Fibroblast of lung (primary cell): Measurements from ENCODE around the gene ALG12. TPM values are rescaled to one million over a fixed set of nuclear protein-coding genes. Genes with fewer than 3 reads are reported as not detected.

ENCODE experiments used
- DNase-seq, 2 donors: peaks; one replicate each; pipeline versions ENCODE4 v3.0.0 to v3.0.0-alpha.2; 2010; ENCODE audit warnings: low read depth in 2 of 2
- H2AFZ ChIP-seq: 2 replicates; pipeline ENCODE4 v1.5.1; 2012; ENCODE audit warnings: low read length, control low read depth, inconsistent platforms
- H3K27ac ChIP-seq: 2 replicates; pipeline ENCODE4 v1.5.1; 2011; ENCODE audit warnings: low read length, control low read depth; ENCODE audit not compliant: insufficient read depth
- H3K27me3 ChIP-seq: 2 replicates; pipeline ENCODE4 v1.5.1; 2011; ENCODE audit warnings: mild to moderate bottlenecking, low read length; ENCODE audit not compliant: control insufficient read depth, insufficient read depth
- H3K36me3 ChIP-seq: 2 replicates; pipeline ENCODE4 v1.5.1; 2011; ENCODE audit warnings: low read length; ENCODE audit not compliant: control insufficient read depth, insufficient read depth
- H3K4me1 ChIP-seq: 2 replicates; pipeline ENCODE4 v1.5.1; 2011; ENCODE audit warnings: low read length; ENCODE audit not compliant: control insufficient read depth, insufficient read depth; ENCODE audit errors: extremely low read depth
- H3K4me2 ChIP-seq: 2 replicates; pipeline ENCODE4 v1.5.1; 2011; ENCODE audit warnings: low read length, control low read depth; ENCODE audit not compliant: insufficient read depth; ENCODE audit errors: extremely low read depth
- H3K4me3 ChIP-seq, 4 experiments: fragments of 200-600 bp in 1 of 4; sonication (generic) in 1 of 4; replicated peaks in 1 of 4; 2 replicates each; pipeline ENCODE4 v1.5.1; 2011 to 2016; ENCODE audit warnings: low read length in 4 of 4, low read depth in 3 of 4, mild to moderate bottlenecking in 3 of 4, control low read depth in 2 of 4, inconsistent platforms in 1 of 4, mixed read lengths in 1 of 4; ENCODE audit not compliant: insufficient read depth in 1 of 4; ENCODE audit errors: control extremely low read depth in 1 of 4
- H3K79me2 ChIP-seq: 2 replicates; pipeline ENCODE4 v1.5.1; 2012; ENCODE audit warnings: mild to moderate bottlenecking, low read length, inconsistent platforms; ENCODE audit not compliant: control insufficient read depth, insufficient read depth
- H3K9ac ChIP-seq: 2 replicates; pipeline ENCODE4 v1.5.1; 2011; ENCODE audit warnings: mild to moderate bottlenecking, low read length, control low read depth; ENCODE audit not compliant: insufficient read depth
- H3K9me3 ChIP-seq: 2 replicates; pipeline ENCODE4 v1.5.1; 2012; ENCODE audit warnings: low read depth, low read length; ENCODE audit not compliant: control insufficient read depth, insufficient read depth
- H4K20me1 ChIP-seq: 2 replicates; pipeline ENCODE4 v1.5.1; 2011; ENCODE audit warnings: low read length; ENCODE audit not compliant: control insufficient read depth, insufficient read depth; ENCODE audit errors: extremely low read depth
- EZH2 ChIP-seq: IDR thresholded peaks from 2 replicates; pipeline ENCODE4 v1.5.1; 2012; ENCODE audit warnings: low read length, control low read depth, mild to moderate bottlenecking; ENCODE audit errors: missing control alignments
- polyA plus RNA-seq, 2 donors: library from polyadenylated mRNA; depleted of rRNA in 1 of 2; stranded (reverse) in 1 of 2; unstranded in 1 of 2; fragments of >200 nt; gene quantifications; 2 replicates each; pipeline ENCODE4 v1.2.1, GENCODE V29; 2011 to 2012; ENCODE audit warnings: missing spikeins in 1 of 2
- total RNA-seq: library from RNA; depleted of rRNA; stranded (reverse); fragments of >200 nt; gene quantifications from 2 replicates; pipeline ENCODE4 v1.2.1, GENCODE V29; 2014
- TF ChIP-seq, protein P1 (sequence below), 2 donors: IDR thresholded peaks in 1 of 2; conservative IDR thresholded peaks in 1 of 2; 1 replicate in 1 of 2; 2 replicates in 1 of 2; pipeline ENCODE4 v1.5.1; 2011 to 2012; ENCODE audit warnings: low read length in 2 of 2, control low read depth in 1 of 2, inconsistent platforms in 1 of 2, low read depth in 1 of 2, mild to moderate bottlenecking in 1 of 2

Gene ALG12
- total and polyA plus RNA-seq, 2 donors (not counting 1 experiment from before 2014, with no cell fraction given), result 9.6 to 19.0 TPM

DNA sequence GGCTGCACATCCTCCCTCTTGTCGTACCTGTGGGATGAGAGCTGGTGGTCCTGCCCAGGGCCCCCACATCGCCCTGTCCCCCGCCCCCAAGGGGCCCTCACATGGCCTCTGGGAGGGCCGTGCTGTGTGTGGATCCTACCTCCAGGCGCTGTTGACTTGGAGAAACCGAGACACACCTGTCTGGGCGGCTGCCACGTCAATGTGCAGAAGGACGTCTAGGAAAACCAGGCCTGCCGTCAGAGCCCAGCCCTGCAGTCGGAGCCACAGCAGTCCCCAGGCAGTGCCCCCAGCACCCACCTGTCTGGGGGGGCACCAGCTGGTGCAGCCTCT lies 14.2 kb downstream of the ALG12 start:
- TF ChIP-seq, protein P1, sequence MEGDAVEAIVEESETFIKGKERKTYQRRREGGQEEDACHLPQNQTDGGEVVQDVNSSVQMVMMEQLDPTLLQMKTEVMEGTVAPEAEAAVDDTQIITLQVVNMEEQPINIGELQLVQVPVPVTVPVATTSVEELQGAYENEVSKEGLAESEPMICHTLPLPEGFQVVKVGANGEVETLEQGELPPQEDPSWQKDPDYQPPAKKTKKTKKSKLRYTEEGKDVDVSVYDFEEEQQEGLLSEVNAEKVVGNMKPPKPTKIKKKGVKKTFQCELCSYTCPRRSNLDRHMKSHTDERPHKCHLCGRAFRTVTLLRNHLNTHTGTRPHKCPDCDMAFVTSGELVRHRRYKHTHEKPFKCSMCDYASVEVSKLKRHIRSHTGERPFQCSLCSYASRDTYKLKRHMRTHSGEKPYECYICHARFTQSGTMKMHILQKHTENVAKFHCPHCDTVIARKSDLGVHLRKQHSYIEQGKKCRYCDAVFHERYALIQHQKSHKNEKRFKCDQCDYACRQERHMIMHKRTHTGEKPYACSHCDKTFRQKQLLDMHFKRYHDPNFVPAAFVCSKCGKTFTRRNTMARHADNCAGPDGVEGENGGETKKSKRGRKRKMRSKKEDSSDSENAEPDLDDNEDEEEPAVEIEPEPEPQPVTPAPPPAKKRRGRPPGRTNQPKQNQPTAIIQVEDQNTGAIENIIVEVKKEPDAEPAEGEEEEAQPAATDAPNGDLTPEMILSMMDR (conservative IDR thresholded peaks at IDR 0.05 in 1 of 2, IDR thresholded peaks at IDR 0.05 in 1 of 2; ENCODE audit: low read depth in 1 of 2, low read length in 2 of 2), result no peak
- TF ChIP-seq EZH2, result no peak
- no peak overlapping the region for H3K9ac ChIP-seq
- no peaks in the 10 kb centered on the region for H3K27me3 ChIP-seq

DNA sequence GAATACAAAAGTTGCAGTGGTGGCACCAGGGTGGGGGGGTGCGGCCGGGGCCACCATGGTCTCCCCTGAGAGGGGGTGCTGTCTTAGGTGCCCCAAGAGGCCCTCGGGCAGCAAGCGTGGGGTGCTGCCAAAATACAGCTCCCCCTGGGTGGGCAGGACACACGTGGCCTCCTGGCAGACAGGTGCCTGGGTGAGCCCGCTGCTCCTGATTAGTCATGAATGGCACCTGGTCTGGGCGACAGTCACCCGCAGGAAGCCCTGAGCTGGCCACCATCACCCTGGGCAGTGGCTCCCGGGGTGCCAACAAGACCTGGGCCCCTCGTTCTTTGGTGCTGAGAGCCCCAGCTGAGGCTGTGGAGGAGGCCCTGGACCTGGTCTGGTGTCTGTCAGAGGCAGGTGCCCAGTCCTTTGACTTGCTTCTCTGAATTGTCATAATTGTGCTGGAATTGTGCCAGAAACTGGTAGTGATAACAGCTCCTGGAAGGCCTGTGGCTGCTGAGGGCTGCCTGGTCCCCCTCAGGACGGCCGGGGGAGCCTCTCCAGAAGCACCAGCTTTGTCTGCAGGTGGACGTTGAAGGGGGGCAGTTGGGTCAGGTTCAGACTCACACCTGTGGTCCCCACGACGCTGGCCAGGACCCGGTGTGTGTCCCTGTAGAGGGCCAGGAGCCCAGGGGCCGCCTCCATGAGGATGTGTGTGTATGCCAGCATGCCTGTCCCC lies 14.8 kb downstream of the ALG12 start:
- Histone ChIP-seq H2AFZ (no peak overlapping the region), H3K4me2 (no peak overlapping the region), H3K36me3 (peaks cover 17% of the 10 kb centered on the region), H3K27ac (no peak overlapping the region), H3K9ac (no peak overlapping the region), H3K4me1 (no peaks in the 10 kb centered on the region), H3K79me2 (no peaks in the 10 kb centered on the region), H4K20me1 (no peaks in the 10 kb centered on the region), H3K27me3 (no peaks in the 10 kb centered on the region), H3K4me3 (no peak overlapping the region), H3K9me3 (no peaks in the 10 kb centered on the region)
- DNase-seq, result no peak
- TF ChIP-seq EZH2, result no peak
- TF ChIP-seq, protein P1 (conservative IDR thresholded peaks at IDR 0.05 in 1 of 2, IDR thresholded peaks at IDR 0.05 in 1 of 2; ENCODE audit: low read depth in 1 of 2, low read length in 2 of 2), result no peak

More for the DNA sequence above, 14.2 kb downstream of the ALG12 start:
- no peak overlapping the region for H3K27ac ChIP-seq
- no peaks in the 10 kb centered on the region for H3K79me2 ChIP-seq
- H3K9me3 ChIP-seq, result no peaks in the 10 kb centered on the region
- peaks cover 19% of the 10 kb centered on the region for H3K36me3 ChIP-seq
- H4K20me1 ChIP-seq, result no peaks in the 10 kb centered on the region
- no peak overlapping the region for H2AFZ ChIP-seq
- no peak for DNase-seq
- no peaks in the 10 kb centered on the region for H3K4me1 ChIP-seq
- H3K4me2 ChIP-seq, result no peak overlapping the region
- no peak overlapping the region for H3K4me3 ChIP-seq

DNA sequence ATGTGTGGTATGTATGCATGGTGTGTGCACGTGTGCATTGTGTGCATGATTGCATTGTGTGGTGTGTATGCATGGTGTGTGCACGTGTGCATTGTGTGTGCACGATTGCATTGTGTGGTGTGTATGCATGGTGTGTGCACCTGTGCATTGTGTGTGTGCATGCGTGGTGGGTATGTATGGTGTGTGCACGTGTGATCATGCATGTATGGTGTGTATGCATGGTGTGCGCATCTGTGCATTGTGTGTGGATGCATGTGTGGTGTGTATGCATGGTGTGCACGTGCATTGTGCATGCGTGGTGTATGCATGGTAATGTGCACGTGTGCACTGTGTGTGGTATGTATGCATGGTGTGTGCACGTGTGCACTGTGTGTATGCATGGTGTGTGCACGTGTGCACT lies 16.8 kb downstream of the ALG12 start:
- no peak overlapping the region for H3K9ac ChIP-seq
- H3K4me3 ChIP-seq, result no peak overlapping the region
- H2AFZ ChIP-seq, result no peak overlapping the region
- DNase-seq, result no peak
- no peak overlapping the region for H3K27ac ChIP-seq
- H3K9me3 ChIP-seq, result no peaks in the 10 kb centered on the region
- H3K4me2 ChIP-seq, result no peak overlapping the region
- H3K79me2 ChIP-seq, result no peaks in the 10 kb centered on the region
- H3K27me3 ChIP-seq, result no peaks in the 10 kb centered on the region
- no peaks in the 10 kb centered on the region for H4K20me1 ChIP-seq
- H3K36me3 ChIP-seq, result peaks cover 16% of the 10 kb centered on the region
- no peak for TF ChIP-seq EZH2
- TF ChIP-seq, protein P1 (conservative IDR thresholded peaks at IDR 0.05 in 1 of 2, IDR thresholded peaks at IDR 0.05 in 1 of 2; ENCODE audit: low read depth in 1 of 2, low read length in 2 of 2), result no peak
- no peaks in the 10 kb centered on the region for H3K4me1 ChIP-seq
